H1 (cell line): ENCODE measurements around the gene MYO7B. TPM values are rescaled to one million over a fixed set of nuclear protein-coding genes. Genes with fewer than 3 reads are reported as not detected.

Source experiments
- CBX8 ChIP-seq: fragments of 300-800, 300-1000 bp; sonication (generic); IDR thresholded peaks from 2 replicates; pipeline ENCODE4 v1.7.1; 2016; ENCODE audit warnings: low read depth, low read length, borderline replicate concordance
- HDAC2 ChIP-seq, 2 experiments: fragments of 300-600 bp in 1 of 2; sonication (generic) in 1 of 2; IDR thresholded peaks; 2 replicates each; pipeline ENCODE4 v1.6.1; 2011 to 2012; ENCODE audit warnings: low read depth in 2 of 2, low read length in 2 of 2, mild to moderate bottlenecking in 2 of 2, moderate library complexity in 2 of 2, borderline replicate concordance in 1 of 2, inconsistent platforms in 1 of 2
- SIN3A ChIP-seq, 2 experiments: IDR thresholded peaks in 1 of 2; conservative IDR thresholded peaks in 1 of 2; 2 replicates each; pipeline ENCODE4 v1.6.1; 2011 to 2012; ENCODE audit warnings: low read length in 2 of 2, improper control_type of control experiment in 1 of 2, low read depth in 1 of 2, mild to moderate bottlenecking in 1 of 2
- SIRT6 ChIP-seq: IDR thresholded peaks from one replicate; pipeline ENCODE4 v1.7.1; 2012; ENCODE audit warnings: low read length, inconsistent platforms
- polyA plus RNA-seq, 7 experiments: library from polyadenylated mRNA; depleted of rRNA in 3 of 7; stranded (reverse) in 5 of 7; unstranded in 2 of 7; fragments of >200 nt in 5 of 7; fragments of 200-250 nt in 2 of 7; gene quantifications; 1 replicate in 5 of 7; 2 replicates in 1 of 7; 4 replicates in 1 of 7; pipeline versions ENCODE4 v1.2.1 to v1.2.3, GENCODE V29; 2011 to 2013; ENCODE audit warnings: missing spikeins in 2 of 7, mixed read lengths in 2 of 7
- total RNA-seq: library from RNA; stranded (reverse); fragmentation: NEBNext Ultra II Directional; extraction: Animal tissue kit (Norgen Biotek cat#: 25700); gene quantifications from 2 replicates; pipeline ENCODE4 v1.2.1, GENCODE V29; 2021

MYO7B gene
- total and polyA plus RNA-seq, 2 of the 8 experiments (the other 6 are each of a cell fraction or from before 2014, with no cell fraction given) = not detected

- no peak for TF ChIP-seq SIN3A (conservative IDR thresholded peaks at IDR 0.05 in 1 of 2, IDR thresholded peaks at IDR 0.05 in 1 of 2; ENCODE audit: low read depth in 1 of 2, low read length in 2 of 2)
- TF ChIP-seq HDAC2 (IDR thresholded peaks at IDR 0.05; ENCODE audit: borderline replicate concordance in 1 of 2, low read depth in 2 of 2, low read length in 2 of 2) = no peak
- no peak for TF ChIP-seq SIRT6
- no peak for TF ChIP-seq CBX8
Observed at GRCh38 chr2:127520424-127520823, 15.1 kb upstream of the MYO7B start (continued).
